PC-3 (cell line): ENCODE data around the gene CES5A. TPM values are rescaled to one million over a fixed set of nuclear protein-coding genes. Genes with fewer than 3 reads are reported as not detected.

Source experiments
- ATAC-seq: fragments of 200-7000 bp; cut with Tn5 transposase; 2 replicates; pipeline ENCODE4 v1.9.1; 2020; ENCODE audit warnings: mild to moderate bottlenecking, moderate library complexity
- BruUV-seq: library from RNA; stranded (reverse); fragments of 400-500 nt; replicated peaks from 2 replicates; lab custom pipeline; 2021; lab: Mats Ljungman, UMichigan
- CTCF ChIA-PET: fragments of 300-600 bp; sonication (Branson Sonifier 250); formaldehyde crosslinking; loops from one replicate; lab custom pipeline; 2022; ENCODE audit warnings: antibody characterized with exemption; lab: Charles Lee
- POLR2A ChIA-PET: fragments of 300-600 bp; sonication (Branson Sonifier 250); formaldehyde crosslinking; loops from one replicate; lab custom pipeline; 2022; ENCODE audit warnings: antibody characterized with exemption; ENCODE audit not compliant: unreplicated experiment; lab: Charles Lee
- DNase-seq: peaks from one replicate; pipeline ENCODE4 v3.0.0-alpha.2; 2015
- H2AFZ ChIP-seq: fragments of 300-600 bp; sonication (generic); 2 replicates; pipeline ENCODE4 v1.6.0; 2016; ENCODE audit warnings: antibody characterized with exemption, low read length
- H3F3A ChIP-seq: fragments of 300-600 bp; sonication (generic); one replicate; pipeline ENCODE4 v1.6.0; 2017; ENCODE audit warnings: antibody characterized with exemption, low read length, control low read depth, mild to moderate bottlenecking; ENCODE audit not compliant: unreplicated experiment
- H3K27ac ChIP-seq: fragments of 300-600 bp; sonication (generic); 2 replicates; pipeline ENCODE4 v1.5.1; 2016; ENCODE audit warnings: mild to moderate bottlenecking, low read length
- H3K27me3 ChIP-seq: fragments of 300-600 bp; sonication (generic); 2 replicates; pipeline ENCODE4 v1.6.1; 2016; ENCODE audit warnings: low read length, mixed read lengths
- H3K36me3 ChIP-seq: fragments of 300-600 bp; sonication (generic); 2 replicates; pipeline ENCODE4 v1.6.1; 2016; ENCODE audit warnings: low read depth, mixed run types, low read length, mixed read lengths
- H3K4me1 ChIP-seq: fragments of 300-600 bp; sonication (generic); 2 replicates; pipeline ENCODE4 v1.5.1; 2016; ENCODE audit warnings: low read length; ENCODE audit not compliant: insufficient read depth
- H3K4me2 ChIP-seq: fragments of 300-600 bp; sonication (generic); 2 replicates; pipeline ENCODE4 v1.6.0; 2016; ENCODE audit warnings: low read length
- H3K4me3 ChIP-seq: fragments of 300-600 bp; sonication (generic); 2 replicates; pipeline ENCODE4 v1.5.1; 2016; ENCODE audit warnings: mild to moderate bottlenecking, low read length, mixed read lengths
- H3K79me2 ChIP-seq: fragments of 300-600 bp; sonication (generic); 2 replicates; pipeline ENCODE4 v1.6.1; 2017; ENCODE audit warnings: low read length, mixed read lengths
- H3K9ac ChIP-seq: fragments of 300-600 bp; sonication (generic); 2 replicates; pipeline ENCODE4 v1.6.0; 2016; ENCODE audit warnings: mild to moderate bottlenecking, low read length
- H3K9me2 ChIP-seq: fragments of 300-600 bp; sonication (generic); replicated peaks from 2 replicates; pipeline ENCODE4 v1.6.1; 2016; ENCODE audit warnings: mixed run types, low read length, mixed read lengths
- H3K9me3 ChIP-seq: fragments of 300-600 bp; sonication (generic); 2 replicates; pipeline ENCODE4 v1.6.1; 2016; ENCODE audit warnings: low read length, mixed read lengths
- H4K20me1 ChIP-seq: fragments of 300-600 bp; sonication (generic); 2 replicates; pipeline ENCODE4 v1.6.1; 2016; ENCODE audit warnings: low read length, mixed read lengths
- EZH2 ChIP-seq: fragments of 300-600 bp; sonication (generic); IDR thresholded peaks from one replicate; pipeline ENCODE4 v1.6.1; 2017; ENCODE audit warnings: antibody characterized with exemption, mild to moderate bottlenecking, low read length; ENCODE audit not compliant: unreplicated experiment
- EZH2phosphoT487 ChIP-seq: fragments of 300-600 bp; sonication (generic); IDR thresholded peaks from 2 replicates; pipeline ENCODE4 v1.6.1; 2018; ENCODE audit warnings: mild to moderate bottlenecking, antibody characterized with exemption, low read length, borderline replicate concordance
- intact Hi-C: fragments of 100-400 bp; cut with micrococcal nuclease; formaldehyde crosslinking; loops from 2 replicates; pipeline ENCODE4 v1.9.0; 2023
- total RNA-seq: library from RNA; depleted of rRNA; stranded (reverse); fragments of >200 nt; gene quantifications from 2 replicates; pipeline ENCODE4 v1.2.3, GENCODE V29; 2014
- TF ChIP-seq, protein P1 (sequence below): fragments of 300-600 bp; sonication (generic); conservative IDR thresholded peaks from 2 replicates; pipeline ENCODE4 v1.5.1; 2017; ENCODE audit warnings: antibody characterized with exemption, low read depth, mild to moderate bottlenecking, low read length

CES5A gene
- total RNA-seq, 1 experiment from 2014 or later = not detected

DNA sequence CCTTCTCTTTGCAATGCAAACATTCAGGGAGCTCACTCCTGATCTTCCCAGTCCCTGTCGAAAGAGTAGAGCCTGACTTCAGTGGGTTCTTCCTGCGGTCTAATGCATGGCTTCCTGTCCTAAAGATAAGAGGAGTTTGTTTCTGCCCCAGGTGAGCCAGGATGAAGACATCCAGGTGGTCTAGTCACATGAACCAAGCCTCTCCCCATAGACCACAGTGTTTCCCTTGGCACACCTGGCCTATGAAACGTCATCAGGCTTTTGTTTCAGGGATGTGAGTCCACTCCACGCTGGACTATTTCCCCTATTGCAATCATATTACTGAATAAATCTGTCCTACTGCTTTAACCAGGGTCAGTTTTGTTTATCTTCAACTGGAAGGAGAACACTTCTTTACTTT, 63.4 kb downstream of the CES5A start:
- H3K4me1 ChIP-seq = no peaks in the 10 kb centered on the region
- H3K9me2 ChIP-seq = no peaks in the 10 kb centered on the region
- H4K20me1 ChIP-seq = no peaks in the 10 kb centered on the region
- no peaks in the 10 kb centered on the region for H3K36me3 ChIP-seq
- BruUV-seq = no TSS peak
- H3K27me3 ChIP-seq = no peaks in the 10 kb centered on the region
- TF ChIP-seq, protein P1, sequence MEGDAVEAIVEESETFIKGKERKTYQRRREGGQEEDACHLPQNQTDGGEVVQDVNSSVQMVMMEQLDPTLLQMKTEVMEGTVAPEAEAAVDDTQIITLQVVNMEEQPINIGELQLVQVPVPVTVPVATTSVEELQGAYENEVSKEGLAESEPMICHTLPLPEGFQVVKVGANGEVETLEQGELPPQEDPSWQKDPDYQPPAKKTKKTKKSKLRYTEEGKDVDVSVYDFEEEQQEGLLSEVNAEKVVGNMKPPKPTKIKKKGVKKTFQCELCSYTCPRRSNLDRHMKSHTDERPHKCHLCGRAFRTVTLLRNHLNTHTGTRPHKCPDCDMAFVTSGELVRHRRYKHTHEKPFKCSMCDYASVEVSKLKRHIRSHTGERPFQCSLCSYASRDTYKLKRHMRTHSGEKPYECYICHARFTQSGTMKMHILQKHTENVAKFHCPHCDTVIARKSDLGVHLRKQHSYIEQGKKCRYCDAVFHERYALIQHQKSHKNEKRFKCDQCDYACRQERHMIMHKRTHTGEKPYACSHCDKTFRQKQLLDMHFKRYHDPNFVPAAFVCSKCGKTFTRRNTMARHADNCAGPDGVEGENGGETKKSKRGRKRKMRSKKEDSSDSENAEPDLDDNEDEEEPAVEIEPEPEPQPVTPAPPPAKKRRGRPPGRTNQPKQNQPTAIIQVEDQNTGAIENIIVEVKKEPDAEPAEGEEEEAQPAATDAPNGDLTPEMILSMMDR = no peak
- TF ChIP-seq EZH2phosphoT487 (no peak), EZH2 (no peak)
- H3K4me2 ChIP-seq = no peak overlapping the region
- no peak overlapping the region for H2AFZ ChIP-seq
- intact Hi-C loops = no loop called here
- no peak for ATAC-seq
- H3F3A ChIP-seq = no peaks in the 10 kb centered on the region
- POLR2A ChIA-PET = no interaction called here
- CTCF ChIA-PET = no interaction called here
- H3K4me3 ChIP-seq = no peak overlapping the region
- H3K9ac ChIP-seq = no peak overlapping the region
- H3K79me2 ChIP-seq = no peaks in the 10 kb centered on the region
- DNase-seq = no peak
- H3K27ac ChIP-seq = no peak overlapping the region
- H3K9me3 ChIP-seq = no peaks in the 10 kb centered on the region

DNA sequence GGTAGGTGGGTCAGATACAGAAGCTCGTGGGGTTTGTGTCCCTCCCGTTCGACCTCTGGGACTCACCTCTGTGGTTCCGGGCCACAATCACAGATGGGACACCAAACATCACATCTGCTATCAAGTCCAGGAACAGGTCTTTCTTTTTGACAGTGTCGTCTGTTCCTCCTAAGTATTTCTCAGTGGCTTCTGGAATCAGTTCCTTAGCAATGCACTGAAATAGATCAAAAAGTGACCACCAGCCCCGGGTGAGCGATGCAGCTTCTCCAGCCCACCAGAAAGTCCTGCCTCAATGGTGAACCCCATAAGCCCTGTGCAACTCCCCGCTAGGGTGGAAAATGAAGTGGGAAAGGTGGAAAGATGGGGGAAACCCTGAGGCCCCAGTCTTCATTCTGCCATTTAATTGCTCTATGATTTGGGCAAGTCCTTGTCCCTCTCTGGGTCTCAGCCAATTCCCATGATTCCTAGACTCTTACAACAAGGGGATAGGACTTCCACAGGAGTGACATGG, 64.7 kb downstream of the CES5A start:
- H3K27me3 ChIP-seq = no peaks in the 10 kb centered on the region
- ATAC-seq = no peak
- H3K79me2 ChIP-seq = no peaks in the 10 kb centered on the region

GRCh38 chr16:55809851-55810250, 65.3 kb downstream of the CES5A start:
- CTCF ChIA-PET = no interaction called here

More for the DNA sequence above, 64.7 kb downstream of the CES5A start:
- Histone ChIP-seq H3K9me2 (no peaks in the 10 kb centered on the region), H3K4me2 (no peak overlapping the region), H3F3A (no peaks in the 10 kb centered on the region), H3K4me3 (no peak overlapping the region), H2AFZ (no peak overlapping the region), H3K9ac (no peak overlapping the region), H3K36me3 (no peaks in the 10 kb centered on the region), H4K20me1 (no peaks in the 10 kb centered on the region), H3K27ac (no peak overlapping the region), H3K9me3 (no peaks in the 10 kb centered on the region), H3K4me1 (no peaks in the 10 kb centered on the region)
- CTCF ChIA-PET = no interaction called here
- intact Hi-C loops = no loop called here
- POLR2A ChIA-PET = no interaction called here
- DNase-seq = no peak
- TF ChIP-seq EZH2phosphoT487 = no peak
- TF ChIP-seq EZH2 = no peak
- TF ChIP-seq, protein P1 = no peak
- no TSS peak for BruUV-seq

More at GRCh38 chr16:55809851-55810250, 65.3 kb downstream of the CES5A start:
- Histone ChIP-seq H3K4me1 (no peaks in the 10 kb centered on the region), H2AFZ (no peak overlapping the region), H3K9me3 (no peaks in the 10 kb centered on the region), H3K27ac (no peak overlapping the region), H3K4me3 (no peak overlapping the region), H3K9me2 (no peaks in the 10 kb centered on the region), H4K20me1 (no peaks in the 10 kb centered on the region), H3K4me2 (no peak overlapping the region), H3K9ac (no peak overlapping the region), H3K36me3 (no peaks in the 10 kb centered on the region), H3K79me2 (no peaks in the 10 kb centered on the region), H3F3A (no peaks in the 10 kb centered on the region), H3K27me3 (no peaks in the 10 kb centered on the region)
- no TSS peak for BruUV-seq
- no peak for DNase-seq
- POLR2A ChIA-PET = no interaction called here
- intact Hi-C loops = no loop called here
- no peak for TF ChIP-seq EZH2
- TF ChIP-seq EZH2phosphoT487 = no peak
- TF ChIP-seq, protein P1 = no peak
- ATAC-seq = no peak
